CD1c-positive myeloid dendritic cell (primary cell): ENCODE measurements around the gene MICU1.
"Not testable (repeated sequence)": the region's sequence is repeated elsewhere in the genome, so short reads cannot be mapped to it uniquely, and the experiment has no call there.

ENCODE experiments used
- DNase-seq: peaks from one replicate; pipeline ENCODE4 v3.0.0-alpha.2; 2016; ENCODE audit errors: extremely low spot score

Gene MICU1

DNA sequence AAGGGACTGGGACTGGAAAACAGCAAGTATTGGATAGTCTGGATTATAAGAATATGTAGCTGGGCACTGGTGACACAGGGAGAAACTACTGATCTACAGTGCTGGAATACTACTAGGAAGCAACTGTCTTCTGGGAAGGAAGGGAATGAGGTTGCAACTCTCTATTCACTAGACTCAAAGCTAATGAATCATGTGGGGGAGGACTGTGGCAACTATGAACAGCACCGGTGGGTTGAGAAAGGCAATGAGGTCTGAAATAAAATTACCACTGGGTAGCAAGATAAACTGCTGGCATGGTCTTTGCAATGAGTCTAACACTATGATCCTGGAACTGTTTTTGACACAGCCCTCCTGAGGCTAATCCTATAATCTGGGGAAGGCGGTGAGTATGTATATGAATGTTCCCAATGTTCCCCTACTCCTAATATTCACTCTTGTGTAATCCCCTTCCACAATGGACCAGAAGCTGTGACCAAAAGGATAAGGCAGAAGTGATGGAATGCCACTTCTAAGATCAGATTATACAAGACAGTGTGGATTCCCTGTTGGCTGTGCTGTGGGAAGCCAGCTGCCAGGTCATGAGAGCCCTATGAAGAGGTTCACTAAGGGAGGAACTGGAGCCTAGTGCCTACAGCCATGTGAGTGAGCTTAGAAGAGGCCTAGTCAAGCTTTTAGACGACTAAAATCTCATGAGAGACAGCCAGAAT is 169.8 kb downstream of the MICU1 start:
- peak; percentile 23 for DNase-seq

DNA sequence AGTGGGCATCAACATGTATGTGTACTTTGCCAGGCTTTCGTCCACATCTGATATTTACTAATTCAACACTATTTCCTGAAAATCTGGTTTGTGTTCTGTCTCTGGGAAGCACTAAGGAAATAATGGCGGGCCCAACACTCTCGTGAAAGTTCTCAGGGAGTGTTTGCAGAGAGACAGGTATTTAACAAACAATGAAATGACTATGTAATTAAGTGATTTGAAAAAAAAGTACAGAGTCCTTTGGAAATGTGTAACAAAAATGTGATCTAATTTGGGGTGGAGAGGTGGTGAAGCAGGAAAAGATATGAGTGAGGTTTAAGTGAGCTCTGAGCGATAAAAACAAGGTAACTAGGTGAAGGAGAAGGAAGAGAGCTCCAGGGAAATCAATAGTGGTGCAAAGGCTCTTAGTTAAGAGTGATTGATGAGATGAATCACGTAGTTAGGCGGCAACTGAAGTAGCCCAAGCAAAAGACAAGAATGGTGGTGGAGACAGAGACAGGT is 175.9 kb downstream of the MICU1 start:
- no peak for DNase-seq

DNA sequence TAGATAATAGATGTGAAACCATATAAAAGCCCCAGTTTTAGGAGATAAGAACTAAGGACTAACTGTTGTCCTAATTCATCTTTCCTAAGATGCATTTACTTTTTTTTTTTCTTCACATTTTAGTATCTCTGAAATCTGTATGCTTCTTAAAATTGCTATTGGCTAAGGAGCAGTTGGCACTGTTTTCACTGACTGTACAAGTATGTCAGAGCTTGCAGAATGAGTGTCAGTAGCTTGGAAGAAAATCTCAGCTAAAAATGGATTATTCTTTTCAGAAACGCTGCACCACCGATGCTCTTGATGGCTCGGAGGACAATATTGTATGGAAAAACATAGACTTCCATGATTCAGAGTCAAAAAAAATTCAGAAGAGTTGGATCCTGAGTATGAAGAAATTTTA is 180.0 kb downstream of the MICU1 start:
- DNase-seq: no peak

DNA sequence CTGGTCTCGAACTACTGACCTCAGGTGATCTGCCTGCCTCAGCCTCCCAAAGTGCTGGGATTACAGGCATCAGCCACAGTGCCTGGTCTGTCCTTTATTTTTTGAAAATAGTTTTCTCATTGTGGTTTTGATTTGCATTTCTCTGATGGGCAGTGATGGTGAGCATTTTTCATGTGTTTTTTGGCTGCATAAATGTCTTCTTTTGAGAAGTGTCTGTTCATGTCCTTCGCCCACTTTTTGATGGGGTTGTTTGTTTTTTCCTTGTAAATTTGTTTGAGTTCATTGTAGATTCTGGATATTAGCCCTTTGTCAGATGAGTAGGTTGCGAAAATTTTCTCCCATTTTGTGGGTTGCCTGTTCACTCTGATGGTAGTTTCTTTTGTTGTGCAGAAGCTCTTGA is 182.9 kb downstream of the MICU1 start:
- not testable (repeated sequence) for DNase-seq

DNA sequence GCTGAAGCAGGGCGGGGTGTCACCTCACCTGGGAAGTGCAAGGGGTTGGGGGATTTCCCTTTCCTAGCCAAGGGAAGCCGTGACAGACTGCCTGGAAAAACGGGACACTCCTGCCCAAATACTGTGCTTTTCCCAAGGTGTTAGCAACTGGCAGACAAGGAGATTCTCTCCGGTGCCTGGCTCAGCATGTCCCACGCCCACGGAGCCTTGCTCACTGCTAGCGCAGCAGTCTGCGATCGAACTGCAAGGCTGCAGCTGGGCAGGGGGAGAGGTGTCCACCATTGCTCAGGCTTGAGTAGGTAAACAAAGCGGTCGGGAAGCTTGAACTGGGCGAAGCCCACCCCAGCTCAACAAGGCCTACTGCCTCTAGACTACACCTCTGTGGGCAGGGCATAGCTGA is 190.3 kb downstream of the MICU1 start:
- no peak for DNase-seq

DNA sequence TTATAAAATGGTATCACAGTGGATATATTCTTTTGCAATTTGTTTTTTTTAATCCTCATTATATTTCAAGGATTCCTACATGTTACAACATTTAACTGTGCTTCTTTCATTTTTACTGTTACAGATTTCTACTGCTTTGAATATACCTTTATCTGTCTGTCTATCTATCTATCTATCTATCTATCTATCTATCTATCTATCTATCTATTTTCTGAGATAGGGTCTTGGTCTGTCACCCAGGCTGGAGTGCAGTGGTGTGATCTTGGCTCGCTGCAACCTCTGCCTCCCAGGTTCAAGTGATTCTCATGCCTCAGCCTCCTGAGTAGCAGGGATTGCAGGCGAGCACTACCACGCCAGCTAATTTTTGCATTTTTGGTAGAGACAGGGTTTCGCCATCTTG is 194.9 kb downstream of the MICU1 start:
- not testable (repeated sequence) for DNase-seq

DNA sequence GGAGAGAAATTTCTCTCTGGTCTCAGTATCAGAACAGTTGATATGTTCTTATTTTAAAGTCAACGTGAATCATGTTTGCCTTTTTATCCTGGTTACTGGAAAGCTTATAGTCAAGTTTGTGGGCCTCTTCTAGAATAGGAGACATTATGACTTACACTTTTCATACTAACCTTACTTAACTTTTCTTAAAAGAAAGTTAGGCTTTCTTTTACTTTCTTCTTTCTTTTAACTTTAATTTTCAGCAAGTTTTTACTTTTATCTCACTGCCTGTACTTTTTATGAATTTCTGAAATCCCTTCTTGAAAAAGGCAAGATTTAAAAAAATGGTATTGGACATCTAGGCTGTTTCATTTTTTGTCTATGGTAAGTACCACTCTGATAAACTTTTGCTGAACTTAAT is 195.9 kb downstream of the MICU1 start:
- DNase-seq: no peak

DNA sequence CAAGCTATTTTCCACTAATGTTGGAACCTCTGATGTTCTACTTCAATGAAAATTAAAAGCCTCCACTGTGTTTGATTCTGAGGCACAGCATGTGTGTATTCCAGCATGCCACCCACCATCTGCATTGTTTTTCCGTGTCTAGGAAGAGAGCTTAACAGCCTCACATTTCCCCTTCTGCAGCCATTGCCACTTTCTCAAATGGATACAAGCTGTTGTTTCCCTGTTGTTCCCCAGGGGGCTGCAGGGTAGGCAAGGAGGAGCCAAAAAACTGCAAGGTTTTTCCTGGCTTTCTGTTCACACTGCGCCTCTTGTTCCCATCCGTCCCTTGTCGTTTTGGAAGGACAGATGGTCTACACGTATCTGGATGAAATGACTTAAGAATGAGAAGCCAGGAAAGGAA is 198.9 kb downstream of the MICU1 start:
- no peak for DNase-seq

DNA sequence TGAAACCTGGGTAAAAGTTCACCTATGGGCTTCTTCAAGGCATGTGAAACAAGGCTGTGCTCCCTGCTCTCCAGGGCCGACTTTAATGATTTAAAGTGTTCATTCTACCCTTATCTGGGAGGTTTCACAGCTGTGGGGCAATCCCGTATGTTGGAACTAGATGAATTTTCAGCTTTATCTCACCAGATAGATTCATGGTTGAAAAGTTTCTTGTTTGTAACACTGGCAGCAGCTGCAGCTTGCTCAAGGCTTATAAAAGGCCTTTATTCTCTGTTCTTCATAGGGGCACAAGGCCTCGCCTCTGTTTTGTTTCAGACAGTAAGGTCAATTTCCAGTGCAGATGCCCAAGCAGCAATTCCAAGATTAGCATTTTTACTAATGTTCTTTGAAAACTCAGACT is 200.7 kb downstream of the MICU1 start:
- DNase-seq: no peak

DNA sequence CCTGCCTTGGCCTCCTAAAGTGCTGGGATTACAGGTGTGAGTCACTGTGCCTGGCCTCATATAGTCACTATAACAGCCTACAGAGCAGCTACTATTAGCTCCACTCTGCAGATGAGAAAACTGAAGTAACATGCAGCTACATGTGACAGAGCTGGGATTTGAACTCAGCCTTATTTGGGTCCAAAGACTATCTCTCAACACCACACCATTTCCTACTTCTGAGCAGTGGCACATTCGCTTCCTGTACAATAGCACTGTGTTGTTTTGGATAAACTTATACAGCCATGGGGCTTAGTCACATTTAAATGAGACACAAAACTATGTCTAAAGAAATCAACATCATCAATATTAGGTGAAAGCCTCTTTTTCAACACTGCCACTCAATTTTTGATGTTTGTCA is 201.3 kb downstream of the MICU1 start:
- no peak for DNase-seq

DNA sequence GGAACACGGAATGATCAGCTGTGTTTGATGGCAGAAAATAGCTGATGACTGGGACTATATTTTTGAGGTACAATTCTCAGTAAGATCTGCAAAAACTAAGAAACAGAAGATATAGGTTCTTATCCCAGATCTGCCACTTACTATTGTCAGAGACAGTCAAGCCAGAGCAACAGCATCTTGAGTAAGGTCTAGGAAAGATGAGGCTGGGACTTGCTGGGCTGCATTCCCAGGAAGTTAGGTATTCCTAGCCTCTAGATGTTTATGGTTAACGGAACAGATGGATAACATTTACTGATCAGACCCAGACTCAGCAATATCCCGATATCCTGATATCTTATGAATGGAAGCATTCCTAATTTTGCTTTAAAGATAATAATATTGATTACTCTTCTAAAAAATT is 202.5 kb downstream of the MICU1 start:
- DNase-seq: no peak

DNA sequence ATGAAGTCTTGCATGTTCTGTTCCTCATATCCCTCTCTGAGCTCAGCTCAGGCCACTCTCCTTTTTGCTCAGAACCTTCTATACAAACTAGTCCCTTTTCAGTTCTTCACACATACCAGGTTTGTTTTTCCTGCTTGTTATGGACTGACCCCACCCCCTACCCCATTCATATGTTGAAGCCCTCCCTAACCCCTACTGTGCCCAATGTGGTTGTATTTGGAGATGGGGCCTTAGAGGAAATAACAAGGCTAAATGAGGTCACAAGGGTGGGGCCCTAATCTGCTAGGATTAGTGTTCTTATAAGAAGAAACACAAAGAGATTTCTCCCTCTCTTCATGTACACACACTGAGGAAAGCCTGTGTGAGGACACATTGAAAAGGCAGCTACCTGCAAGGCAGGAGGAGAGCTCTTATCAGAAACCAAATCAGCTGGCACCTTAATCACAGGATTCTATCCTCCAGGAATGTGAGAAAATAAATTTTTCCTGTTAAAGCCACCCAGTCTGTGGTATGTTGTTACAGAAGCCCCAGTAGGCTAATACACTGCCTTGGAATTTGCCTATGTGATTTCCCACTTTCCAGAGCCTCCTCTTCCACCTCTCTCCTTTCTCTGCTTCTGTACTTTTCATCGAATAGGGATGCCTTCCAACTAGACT is 203.9 kb downstream of the MICU1 start:
- no peak for DNase-seq

DNA sequence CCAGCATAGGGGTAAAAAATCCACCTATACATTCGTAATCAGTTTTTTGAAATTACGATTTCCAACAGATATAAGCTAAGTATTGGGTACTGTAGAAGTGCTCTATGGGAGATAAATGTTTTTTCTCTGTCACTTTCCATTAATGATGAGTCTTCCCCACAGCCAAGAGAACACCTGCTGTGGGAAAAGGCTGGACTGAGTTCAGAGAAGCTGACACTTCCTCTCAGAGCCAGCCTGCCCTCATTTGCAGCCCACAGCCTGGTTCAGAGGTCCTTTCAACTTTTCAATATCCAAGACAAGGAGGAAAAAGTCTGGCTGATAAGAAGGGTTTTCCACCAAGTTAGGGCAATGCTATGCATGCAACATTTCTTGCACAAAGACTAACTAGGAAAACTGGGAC is 206.6 kb downstream of the MICU1 start:
- DNase-seq: no peak

DNA sequence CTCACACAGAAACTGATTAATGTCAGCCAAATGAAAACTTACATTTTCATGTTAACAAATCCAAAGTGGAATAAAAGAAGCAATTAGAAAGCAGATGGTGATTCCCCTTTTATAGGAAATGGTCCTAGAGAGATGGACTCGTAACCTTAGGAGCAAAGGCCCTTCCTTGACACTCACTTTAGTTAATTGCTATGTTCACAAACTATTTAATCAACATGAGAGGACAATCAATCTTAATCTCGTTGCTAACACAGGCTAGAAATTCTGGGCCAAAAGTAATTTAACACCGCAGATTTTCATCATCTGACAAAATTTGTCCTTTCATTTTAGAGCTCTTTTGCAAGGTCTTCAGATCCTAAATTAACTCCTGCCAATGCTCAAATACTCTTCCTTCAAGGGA is 207.2 kb downstream of the MICU1 start:
- DNase-seq: no peak

DNA sequence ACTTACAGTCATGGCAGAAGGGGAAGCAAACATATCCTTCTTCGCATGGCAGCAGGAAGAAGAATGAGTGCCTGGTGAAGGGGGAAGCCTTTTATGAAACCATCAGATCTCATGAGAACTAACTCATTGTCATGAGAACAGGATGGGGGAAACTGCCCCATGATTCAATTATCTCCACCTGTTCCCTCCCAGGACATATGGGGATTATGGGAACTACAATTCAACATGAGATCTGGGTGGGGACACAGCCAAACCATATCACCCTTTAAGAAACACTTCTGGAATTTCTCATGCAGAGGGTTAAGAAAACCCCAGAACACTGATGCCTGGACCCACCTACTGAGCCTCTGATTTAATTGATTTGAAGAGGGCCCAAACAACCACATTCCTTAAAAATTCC is 207.9 kb downstream of the MICU1 start:
- no peak for DNase-seq

DNA sequence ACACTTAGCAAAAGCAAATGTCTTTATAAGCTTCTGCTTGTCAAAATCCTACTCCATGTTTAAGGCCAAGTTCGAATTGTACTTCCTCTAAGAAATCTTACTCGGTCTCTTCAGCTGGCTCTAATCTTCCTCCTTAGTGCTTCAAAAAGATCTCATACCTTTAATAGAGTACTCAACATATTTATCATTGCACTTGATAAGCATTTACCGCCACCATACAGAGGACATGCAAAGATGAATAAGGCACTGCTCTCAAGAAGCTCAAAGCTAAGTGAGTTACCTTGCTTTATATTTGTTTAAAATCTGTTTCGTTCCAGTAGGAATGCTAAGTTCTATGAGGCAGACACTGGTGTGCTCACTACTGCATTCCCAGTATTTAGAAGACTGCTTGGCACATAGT is 209.2 kb downstream of the MICU1 start:
- no peak for DNase-seq

DNA sequence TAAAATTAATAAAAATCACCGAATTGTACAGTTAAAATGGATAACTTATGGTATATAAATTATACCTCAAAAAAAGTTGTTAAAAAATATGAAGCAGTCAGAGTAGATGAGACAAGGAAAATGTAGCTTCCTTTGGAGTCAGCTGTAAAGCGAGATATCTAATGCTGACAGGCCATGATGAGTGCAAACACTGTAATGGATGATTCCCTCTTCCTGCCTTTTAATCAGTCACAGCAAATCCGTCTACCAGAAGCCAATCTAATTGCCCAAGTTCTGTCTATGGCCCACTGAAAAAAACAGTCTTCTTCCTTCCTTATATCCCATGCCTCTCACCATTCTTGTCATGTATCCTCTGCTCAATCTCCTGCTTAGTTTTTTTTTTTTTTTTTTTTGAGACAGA is 211.2 kb downstream of the MICU1 start:
- no peak for DNase-seq

DNA sequence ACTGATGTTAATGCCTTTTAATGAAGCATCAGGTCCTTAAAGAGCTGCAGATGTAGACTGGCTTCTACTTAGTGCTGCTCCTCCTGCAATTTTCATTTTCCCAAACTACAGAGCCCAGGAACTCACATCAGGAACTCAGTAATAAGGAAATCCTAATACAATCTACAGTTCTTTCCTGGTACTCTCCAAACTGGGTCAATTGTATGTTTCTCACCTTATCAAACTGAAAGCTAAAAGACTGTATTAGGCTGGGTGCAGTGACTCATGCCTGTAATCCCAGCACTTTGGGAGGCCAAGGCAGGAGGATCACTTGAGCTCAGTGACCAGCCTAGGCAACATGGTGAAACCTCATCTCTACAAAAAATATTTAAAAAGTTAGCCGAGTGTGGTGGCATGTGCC is 216.7 kb downstream of the MICU1 start:
- DNase-seq: no peak

DNA sequence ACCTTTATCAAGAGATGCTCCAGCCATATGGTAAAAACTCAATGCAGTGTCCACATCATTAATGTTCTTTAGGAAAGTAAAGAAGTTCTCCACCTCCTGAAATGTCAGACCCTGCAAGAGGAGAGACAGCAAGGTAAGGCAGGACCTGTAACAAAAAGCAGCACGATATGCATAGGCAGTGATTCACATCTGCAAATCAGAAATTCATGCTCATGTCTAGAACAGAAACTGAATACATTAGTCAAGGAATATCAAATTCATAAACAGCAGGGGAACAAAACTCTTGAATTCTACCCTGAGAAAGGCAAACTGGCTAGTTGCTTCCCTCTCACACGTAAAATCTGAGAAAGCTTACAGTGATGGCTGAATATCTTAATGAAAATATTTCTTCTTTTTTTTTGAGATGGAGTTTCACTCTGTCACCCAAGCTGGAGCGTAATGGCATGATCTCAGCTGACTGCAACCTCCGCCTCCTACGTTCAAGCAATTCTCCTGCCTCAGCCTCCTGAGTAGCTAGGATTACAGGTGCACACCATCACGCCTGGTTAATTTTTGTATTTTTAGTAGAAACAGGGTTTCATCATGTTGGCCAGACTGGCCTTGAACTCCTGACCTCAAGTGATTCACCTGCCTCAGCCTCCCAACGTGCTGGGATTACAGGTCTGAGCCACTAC is 217.8 kb downstream of the MICU1 start:
- DNase-seq: no peak

DNA sequence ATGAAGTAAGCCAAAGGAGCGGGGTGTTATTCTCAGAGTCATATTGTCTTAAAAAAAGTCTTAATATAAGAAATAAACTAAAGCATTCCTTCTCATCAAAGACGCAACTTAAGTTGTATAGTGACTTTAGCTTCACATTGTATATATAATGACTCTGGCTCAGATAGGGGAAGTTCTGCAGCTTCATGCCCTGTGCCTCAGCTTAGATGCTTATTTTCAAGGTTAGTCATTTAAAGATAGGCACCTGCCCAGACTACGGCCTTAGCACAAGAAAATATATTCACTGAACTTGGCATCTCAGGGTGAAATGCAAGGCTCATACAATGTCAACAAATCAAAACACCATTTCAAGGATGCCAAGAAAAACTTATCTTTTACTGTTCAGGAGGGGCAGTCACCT is 218.4 kb downstream of the MICU1 start:
- DNase-seq: no peak

DNA sequence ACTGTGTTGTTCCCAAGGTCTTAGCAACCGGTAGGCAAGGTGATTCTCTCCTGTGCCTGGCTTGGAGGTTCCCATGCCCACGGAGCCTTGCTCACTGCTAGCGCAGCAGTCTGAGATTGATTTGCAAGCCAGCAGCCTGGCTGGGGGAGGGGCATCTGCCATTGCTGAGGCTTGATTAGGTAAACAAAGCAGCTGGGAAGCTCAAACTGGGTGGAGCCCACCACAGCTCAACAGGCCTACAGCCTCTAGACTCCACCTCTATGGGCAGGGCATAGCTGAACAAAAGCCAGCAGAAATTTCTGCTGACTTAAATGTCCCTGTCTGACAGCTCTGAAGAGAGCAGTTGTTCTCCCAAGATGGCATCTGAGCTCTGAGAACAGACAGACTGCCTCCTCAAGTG is 230.3 kb downstream of the MICU1 start:
- DNase-seq: not testable (repeated sequence)

DNA sequence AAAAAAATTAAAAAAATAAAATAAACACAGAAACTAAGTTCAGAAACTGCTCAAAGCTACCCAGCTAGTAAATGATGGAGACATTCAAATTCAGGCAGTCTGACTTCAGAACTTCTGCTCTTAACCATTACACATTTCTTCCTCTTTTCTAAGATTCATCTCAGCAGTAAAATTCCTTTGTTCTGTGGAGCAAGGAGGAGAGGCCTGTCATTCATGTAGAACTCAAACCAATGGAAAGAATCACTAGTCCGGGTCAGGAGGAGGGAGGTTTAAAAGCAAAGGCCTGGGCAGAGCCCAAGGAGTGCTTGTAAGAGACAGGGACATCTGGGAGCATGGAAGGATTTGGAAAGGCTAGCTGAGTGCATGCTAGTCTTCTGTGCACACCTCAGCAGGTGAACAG is 233.3 kb downstream of the MICU1 start:
- no peak for DNase-seq

DNA sequence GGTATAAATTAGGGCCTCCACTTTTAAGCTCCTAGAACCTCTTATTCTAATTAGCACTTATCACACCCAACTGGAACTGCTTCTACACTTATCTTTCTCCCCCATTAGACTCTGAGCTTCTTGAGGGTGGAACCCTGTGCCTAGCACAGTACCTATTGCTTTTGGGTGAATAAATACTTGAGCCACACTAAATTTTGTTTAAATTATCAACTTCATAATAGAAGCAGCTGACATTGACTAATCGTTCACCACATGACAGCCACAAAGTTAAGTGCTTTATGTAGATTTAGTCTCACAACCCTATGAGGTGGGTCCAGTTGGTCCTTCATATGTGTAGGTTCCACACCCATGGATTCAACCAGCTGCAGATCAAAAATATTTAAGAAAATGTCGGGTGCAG is 235.1 kb downstream of the MICU1 start:
- no peak for DNase-seq
